ENCODE measurements around the gene NPHP4.

NPHP4 gene

DNA sequence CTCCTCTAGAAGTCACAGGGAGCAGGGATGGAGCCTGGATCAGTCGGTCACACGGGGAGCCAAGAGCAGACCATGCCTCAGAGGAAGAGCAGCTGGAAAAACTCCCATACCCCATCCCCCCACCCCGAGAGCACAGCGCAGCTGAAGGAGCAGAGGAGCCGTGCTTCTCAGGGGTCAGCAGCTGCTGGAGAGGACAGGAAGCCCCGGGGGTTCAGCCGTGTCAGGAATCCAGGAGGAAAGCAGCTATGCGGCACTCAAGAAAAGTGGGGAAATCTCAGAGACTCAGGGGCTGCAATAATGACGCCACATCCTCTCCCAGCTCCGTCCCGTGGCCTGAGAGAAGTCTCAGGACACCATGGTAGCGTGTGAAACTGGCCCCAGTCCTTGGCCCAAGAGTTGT is 102.3 kb downstream of the NPHP4 start:
- FAIRE-seq (no peak), DNase-seq (ENCODE audit: insufficient read length, low spot score) (no peak)
- TF ChIP-seq, protein P1, sequence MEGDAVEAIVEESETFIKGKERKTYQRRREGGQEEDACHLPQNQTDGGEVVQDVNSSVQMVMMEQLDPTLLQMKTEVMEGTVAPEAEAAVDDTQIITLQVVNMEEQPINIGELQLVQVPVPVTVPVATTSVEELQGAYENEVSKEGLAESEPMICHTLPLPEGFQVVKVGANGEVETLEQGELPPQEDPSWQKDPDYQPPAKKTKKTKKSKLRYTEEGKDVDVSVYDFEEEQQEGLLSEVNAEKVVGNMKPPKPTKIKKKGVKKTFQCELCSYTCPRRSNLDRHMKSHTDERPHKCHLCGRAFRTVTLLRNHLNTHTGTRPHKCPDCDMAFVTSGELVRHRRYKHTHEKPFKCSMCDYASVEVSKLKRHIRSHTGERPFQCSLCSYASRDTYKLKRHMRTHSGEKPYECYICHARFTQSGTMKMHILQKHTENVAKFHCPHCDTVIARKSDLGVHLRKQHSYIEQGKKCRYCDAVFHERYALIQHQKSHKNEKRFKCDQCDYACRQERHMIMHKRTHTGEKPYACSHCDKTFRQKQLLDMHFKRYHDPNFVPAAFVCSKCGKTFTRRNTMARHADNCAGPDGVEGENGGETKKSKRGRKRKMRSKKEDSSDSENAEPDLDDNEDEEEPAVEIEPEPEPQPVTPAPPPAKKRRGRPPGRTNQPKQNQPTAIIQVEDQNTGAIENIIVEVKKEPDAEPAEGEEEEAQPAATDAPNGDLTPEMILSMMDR (IDR thresholded peaks at IDR 0.05; ENCODE audit: insufficient read depth, missing control alignments): no peak

DNA sequence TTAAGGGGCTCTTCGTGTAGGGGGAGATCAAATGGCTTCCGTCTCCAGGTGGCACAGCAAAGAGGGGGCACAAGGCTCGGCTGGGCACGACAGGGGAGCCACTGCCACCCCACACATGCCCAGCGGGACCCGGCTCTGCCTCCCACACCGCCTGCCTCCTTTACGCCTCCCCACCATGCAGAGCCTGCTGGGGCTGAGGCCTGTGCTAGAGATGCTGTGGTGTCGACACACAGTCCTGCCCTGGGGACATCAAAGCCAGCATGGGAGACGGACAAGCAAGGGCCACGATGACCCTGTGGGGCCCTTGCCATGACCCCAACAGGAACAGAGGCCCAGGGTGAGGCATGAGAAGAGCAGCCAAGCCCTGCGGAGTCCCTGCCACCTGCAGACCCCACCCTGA is 102.8 kb downstream of the NPHP4 start:
- TF ChIP-seq, protein P1 (IDR thresholded peaks at IDR 0.05; ENCODE audit: insufficient read depth, missing control alignments): no peak
- DNase-seq (ENCODE audit: insufficient read length, low spot score) (no peak), FAIRE-seq (no peak)

DNA sequence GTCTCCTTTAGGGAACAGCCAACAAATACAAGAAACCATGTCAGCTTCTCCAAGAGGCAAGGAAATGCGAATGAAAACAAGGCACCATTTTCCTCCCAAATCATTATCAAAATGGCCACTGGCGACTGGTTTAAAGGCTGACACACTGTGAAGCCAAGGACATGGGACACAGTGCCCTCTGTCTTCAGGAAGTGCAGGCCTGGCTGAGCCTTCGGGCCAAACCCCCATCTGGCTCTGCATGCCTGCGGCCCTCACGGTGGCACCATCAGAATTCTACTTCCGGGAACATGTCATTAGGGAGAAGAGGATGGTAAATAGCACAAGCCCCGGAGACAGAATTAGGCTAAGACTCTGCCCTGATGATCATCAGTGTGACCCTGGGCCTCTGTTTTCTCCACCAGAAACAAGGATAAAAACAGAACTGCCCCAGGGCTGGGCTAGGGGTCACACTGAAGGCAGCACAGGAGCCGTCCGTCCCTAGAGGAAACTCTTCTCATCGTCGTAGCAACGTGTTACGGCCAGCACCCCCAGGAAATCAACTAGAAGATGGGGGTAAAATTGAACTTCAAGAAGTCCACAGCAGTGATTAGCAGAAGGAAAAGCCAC is 103.5 kb downstream of the NPHP4 start:
- no peak for DNase-seq (ENCODE audit: insufficient read length, low spot score)
- no peak for FAIRE-seq
- TF ChIP-seq, protein P1 (IDR thresholded peaks at IDR 0.05; ENCODE audit: insufficient read depth, missing control alignments): no peak

DNA sequence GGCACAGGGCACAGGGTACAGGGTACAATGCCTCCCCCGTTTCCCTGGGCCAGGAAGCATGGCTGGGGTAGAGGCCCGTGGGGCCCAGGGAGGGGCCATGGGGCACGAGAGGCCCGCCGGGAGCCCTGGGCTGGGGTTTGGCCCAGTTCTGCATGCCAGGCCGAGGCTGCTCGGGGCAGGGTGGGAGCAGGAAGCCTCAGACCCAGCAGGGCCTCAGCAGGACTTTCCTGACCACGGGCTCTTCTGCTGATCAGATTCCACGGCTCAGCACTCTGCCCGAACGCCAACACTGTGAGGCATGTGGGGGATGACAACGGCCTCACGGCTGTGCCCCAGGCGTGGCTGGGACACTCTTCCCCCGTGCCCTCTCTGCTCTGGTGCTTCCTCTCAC is 104.3 kb downstream of the NPHP4 start:
- TF ChIP-seq, protein P1 (IDR thresholded peaks at IDR 0.05; ENCODE audit: insufficient read depth, missing control alignments): no peak
- FAIRE-seq (no peak), DNase-seq (ENCODE audit: insufficient read length, low spot score) (no peak)

DNA sequence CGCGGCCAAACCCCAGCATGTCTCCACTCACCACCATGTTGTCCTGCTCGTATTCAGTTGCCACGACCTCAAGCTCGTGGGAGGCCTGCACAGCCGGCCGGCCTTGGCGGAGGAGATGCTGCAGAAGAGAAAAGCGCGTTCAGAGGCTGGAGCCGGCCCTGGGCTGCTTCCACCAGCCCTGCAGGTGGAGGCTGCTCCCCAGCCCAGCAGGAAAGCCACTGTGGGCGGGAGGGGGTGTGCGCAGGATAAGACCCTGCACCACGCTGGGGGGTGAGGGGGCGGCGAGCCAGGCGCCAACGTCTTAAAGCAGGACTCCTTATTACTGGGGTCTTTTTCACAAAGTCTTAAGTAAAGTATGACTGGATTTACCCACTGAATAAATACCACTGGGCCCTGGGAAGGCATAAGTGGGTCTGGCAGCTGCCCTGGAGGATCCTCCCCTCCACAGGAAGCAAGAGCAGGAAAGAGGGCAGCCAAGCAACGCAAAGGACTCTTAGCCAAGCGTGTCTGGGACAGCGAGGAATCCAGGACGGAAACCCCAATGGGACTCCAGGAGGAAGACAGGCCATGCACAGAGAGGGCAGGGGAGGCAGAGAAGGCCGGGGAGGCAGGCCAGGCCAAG is 104.8 kb downstream of the NPHP4 start:
- TF ChIP-seq, protein P1 (IDR thresholded peaks at IDR 0.05; ENCODE audit: insufficient read depth, missing control alignments): no peak
- no peak for FAIRE-seq
- no peak for DNase-seq (ENCODE audit: insufficient read length, low spot score)

DNA sequence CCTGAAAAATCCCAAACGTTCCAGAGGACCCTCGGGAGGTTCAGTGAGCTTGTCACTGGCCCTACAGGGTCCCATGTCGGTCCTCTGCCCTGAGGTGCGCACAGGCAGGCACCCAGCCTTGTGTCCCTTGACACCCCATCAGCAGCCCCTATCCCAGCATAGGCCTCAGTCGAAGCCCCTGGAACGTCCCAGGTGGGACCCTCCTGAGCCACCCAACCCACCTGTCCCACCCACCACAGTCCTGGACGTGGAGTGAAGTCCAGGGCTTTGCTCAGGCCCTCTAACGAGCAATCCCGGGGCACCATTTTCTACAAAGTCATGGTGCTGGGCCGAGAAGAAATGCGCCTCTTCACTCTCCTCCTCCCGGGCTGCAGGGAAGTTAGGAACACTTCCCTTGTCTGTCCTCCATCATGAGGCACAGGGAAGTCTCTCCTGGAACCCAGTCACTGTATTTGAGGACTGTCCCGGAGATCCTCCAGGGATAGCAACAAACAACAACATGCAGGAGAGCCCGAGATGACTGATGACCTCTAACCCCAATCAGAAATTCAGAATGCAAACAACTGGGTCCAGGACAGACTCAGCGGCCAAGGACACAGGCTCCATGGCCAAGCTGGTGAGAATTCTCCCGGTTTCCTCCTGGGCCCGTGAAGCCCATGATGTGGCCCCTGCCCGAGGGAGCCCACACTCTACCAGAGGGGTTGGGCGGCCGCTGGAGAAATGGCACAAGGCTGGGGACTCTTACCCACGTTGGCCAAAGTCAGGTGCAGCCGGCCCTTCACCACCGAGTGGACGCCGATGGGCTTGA is 105.5 kb downstream of the NPHP4 start:
- DNase-seq (ENCODE audit: insufficient read length, low spot score): no peak
- FAIRE-seq: no peak
- TF ChIP-seq, protein P1 (IDR thresholded peaks at IDR 0.05; ENCODE audit: insufficient read depth, missing control alignments): no peak

DNA sequence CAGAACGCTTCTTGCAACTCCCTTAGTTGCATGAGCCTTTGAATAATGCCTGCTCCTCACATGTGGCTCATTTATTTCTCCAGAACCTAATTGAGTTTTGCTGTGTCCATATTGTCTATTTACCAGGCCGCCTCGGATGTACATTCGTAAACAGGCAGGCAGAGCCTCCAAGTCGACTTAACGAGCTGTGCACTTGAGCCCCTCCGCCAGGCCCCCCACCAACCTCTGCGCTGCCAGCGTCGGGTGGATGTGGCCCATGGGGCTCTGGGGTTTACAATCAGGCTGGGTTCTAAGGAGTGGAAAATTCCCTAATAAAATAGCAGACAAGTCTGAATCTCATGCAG is 106.1 kb downstream of the NPHP4 start:
- TF ChIP-seq, protein P1 (IDR thresholded peaks at IDR 0.05; ENCODE audit: insufficient read depth, missing control alignments): no peak
- FAIRE-seq (no peak), DNase-seq (ENCODE audit: insufficient read length, low spot score) (no peak)

All from D721Med (cell line).